GM23248 (cell line): ENCODE results near the gene SIPA1L3.

Experiments used
- EZH2 ChIP-seq: fragments of 200-600 bp; sonication (generic); IDR thresholded peaks from 2 replicates; pipeline ENCODE4 v1.6.1; 2018; ENCODE audit warnings: antibody characterized with exemption, mild to moderate bottlenecking; ENCODE audit not compliant: insufficient read depth, poor library complexity, severe bottlenecking
- EZH2phosphoT487 ChIP-seq: fragments of 200-600 bp; sonication (generic); IDR thresholded peaks from 2 replicates; pipeline ENCODE4 v1.6.1; 2018; ENCODE audit warnings: antibody characterized with exemption, moderate library complexity, mild to moderate bottlenecking, low read depth; ENCODE audit not compliant: insufficient read depth

GRCh38 chr19:38036707-38037611, 130.0 kb downstream of the SIPA1L3 start:
- TF ChIP-seq EZH2phosphoT487 = no peak
- no peak for TF ChIP-seq EZH2
